AG09309 (cell line): ENCODE results near the gene PLOD1.

Experiments used
- DNase-seq: peaks from one replicate; pipeline ENCODE4 v3.0.0-alpha.2; 2010; ENCODE audit warnings: low read depth
- H3K4me3 ChIP-seq: 2 replicates; pipeline ENCODE4 v1.5.1; 2011; ENCODE audit warnings: mild to moderate bottlenecking, low read depth, low read length, moderate library complexity; ENCODE audit not compliant: control insufficient read depth
- TF ChIP-seq, protein P1 (sequence below): IDR thresholded peaks from 2 replicates; pipeline ENCODE4 v1.5.1; 2011; ENCODE audit warnings: mild to moderate bottlenecking, low read depth, low read length, inconsistent platforms; ENCODE audit not compliant: insufficient read depth, control insufficient read depth; ENCODE audit errors: missing control alignments

The PLOD1 gene

GRCh38 chr1:11960715-11961114 lies 26.2 kb downstream of the PLOD1 start:
- H3K4me3 ChIP-seq: no peak overlapping the region

GRCh38 chr1:11961230-11961629 lies 26.7 kb downstream of the PLOD1 start:
- no peak for DNase-seq
- no peak overlapping the region for H3K4me3 ChIP-seq
- TF ChIP-seq, protein P1, sequence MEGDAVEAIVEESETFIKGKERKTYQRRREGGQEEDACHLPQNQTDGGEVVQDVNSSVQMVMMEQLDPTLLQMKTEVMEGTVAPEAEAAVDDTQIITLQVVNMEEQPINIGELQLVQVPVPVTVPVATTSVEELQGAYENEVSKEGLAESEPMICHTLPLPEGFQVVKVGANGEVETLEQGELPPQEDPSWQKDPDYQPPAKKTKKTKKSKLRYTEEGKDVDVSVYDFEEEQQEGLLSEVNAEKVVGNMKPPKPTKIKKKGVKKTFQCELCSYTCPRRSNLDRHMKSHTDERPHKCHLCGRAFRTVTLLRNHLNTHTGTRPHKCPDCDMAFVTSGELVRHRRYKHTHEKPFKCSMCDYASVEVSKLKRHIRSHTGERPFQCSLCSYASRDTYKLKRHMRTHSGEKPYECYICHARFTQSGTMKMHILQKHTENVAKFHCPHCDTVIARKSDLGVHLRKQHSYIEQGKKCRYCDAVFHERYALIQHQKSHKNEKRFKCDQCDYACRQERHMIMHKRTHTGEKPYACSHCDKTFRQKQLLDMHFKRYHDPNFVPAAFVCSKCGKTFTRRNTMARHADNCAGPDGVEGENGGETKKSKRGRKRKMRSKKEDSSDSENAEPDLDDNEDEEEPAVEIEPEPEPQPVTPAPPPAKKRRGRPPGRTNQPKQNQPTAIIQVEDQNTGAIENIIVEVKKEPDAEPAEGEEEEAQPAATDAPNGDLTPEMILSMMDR: no peak

More at GRCh38 chr1:11960715-11961114, 26.2 kb downstream of the PLOD1 start:
- DNase-seq: no peak
- TF ChIP-seq, protein P1: no peak

DNA sequence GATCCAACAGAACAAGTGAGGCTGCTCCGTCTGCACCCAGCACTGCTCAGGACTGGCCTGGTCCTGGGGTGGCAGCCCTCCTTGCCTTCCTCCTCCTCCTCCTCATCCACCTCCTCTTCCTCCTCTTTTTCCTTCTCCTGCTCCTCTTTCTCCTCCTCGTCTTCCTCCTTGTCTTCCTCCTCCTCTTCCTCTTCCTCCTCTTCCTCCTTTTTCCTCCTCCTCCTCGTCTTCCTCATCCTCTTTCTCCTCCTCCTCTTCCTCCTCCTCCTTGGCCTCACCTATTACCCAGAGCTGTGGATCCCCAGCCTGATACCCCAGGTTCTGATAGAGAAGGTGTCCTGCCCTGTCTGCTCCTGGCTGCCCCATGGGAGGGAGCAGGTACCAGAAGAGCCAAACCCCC lies 29.1 kb downstream of the PLOD1 start:
- H3K4me3 ChIP-seq: no peak overlapping the region
- no peak for DNase-seq
- TF ChIP-seq, protein P1: no peak

DNA sequence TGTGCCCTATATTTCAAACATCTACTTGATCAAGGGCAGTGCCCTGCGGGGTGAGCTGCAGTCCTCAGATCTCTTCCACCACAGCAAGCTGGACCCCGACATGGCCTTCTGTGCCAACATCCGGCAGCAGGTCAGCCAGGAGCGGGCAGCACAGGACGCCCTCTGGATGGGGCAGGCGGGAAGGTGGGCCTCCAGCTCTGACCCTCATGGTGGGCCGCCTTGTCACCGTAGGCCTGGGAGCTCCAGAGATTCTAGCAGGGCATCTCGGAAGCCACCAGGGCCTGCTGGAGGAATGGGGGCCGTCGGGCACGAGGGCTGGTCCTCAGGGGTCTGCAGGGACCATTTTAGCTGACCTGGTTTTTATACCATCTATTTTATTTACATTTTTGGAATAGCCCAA lies 30.1 kb downstream of the PLOD1 start:
- TF ChIP-seq, protein P1: no peak
- H3K4me3 ChIP-seq: no peak overlapping the region
- DNase-seq: no peak

DNA sequence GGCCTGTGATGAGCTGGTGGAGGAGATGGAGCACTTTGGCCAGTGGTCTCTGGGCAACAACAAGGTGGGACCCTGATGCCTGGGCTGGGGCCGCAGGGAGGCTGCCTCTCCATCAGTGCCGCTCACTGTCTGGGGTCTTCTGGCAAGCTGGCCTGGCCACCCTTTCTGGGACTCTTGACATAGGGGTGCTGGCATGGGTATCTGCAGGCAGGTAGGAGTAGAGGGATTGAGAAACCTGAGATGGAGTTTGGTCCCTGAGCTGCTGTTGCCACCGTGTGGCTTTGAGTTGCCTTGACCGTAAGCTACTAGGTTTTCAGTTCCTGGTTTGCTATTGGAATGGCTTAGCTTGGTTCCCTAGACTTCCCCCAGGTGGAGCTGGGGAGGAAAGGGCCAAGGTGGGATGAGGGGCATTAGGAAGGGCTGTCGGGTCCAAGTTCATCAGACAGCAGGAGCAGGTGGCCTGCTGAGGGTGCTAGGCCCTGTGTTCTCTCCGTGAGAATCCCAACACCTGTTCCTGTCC lies 32.6 kb downstream of the PLOD1 start:
- H3K4me3 ChIP-seq: no peak overlapping the region
- no peak for DNase-seq
- TF ChIP-seq, protein P1: peak; percentile 25

DNA sequence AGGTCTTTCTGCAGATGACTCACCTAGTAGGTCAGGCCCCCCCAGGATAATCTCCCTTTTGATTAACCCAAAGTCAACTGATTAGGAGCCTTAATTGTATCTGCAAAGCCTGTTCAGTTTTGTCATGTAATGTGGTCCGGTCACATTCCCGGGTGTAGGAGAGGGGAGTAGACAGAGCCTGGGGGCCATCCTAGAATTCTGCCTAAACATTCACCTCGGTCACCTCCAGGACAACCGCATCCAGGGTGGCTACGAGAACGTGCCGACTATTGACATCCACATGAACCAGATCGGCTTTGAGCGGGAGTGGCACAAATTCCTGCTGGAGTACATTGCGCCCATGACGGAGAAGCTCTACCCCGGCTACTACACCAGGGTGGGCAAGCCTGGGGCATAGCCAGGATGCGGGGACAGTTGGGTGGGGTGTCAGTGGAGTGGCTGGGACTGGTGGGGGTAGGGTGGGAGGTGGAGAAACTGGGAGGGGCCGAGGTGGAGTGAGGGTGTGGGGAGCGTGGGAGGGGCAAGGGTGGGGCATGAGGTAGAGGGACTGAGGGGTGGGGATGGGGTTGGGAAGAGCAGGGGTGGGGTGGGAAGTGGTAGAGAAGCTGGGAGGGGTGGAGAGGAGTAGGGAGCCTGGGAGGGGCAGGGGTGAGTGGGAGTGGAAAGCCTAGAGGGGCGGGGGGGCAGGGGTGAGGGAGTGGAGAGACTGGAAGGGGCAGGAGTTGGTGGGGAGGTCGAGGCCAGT lies 36.1 kb downstream of the PLOD1 start:
- TF ChIP-seq, protein P1: no peak
- no peak overlapping the region for H3K4me3 ChIP-seq
- DNase-seq: no peak
